ENCODE results near the gene BOD1L2.

The BOD1L2 gene

GRCh38 chr18:57195341-57195740 lies 48.5 kb downstream of the BOD1L2 start:
- Histone ChIP-seq H3K9ac (ENCODE audit: low read depth, low read length) (no peak overlapping the region), H3K9me3 (ENCODE audit: insufficient read depth, low read depth, low read length) (no peaks in the 10 kb centered on the region), H3K4me3 (ENCODE audit: low read length) (no peak overlapping the region), H3K27me3 (ENCODE audit: insufficient read depth, low read length) (no peaks in the 10 kb centered on the region), H3K36me3 (ENCODE audit: insufficient read depth, low read length) (no peaks in the 10 kb centered on the region), H3K4me1 (ENCODE audit: insufficient read depth, low read length) (no peaks in the 10 kb centered on the region), H3K27ac (ENCODE audit: low read depth, low read length) (no peak overlapping the region)
- 92% methylated on average over 1 of the region's 1 CpG for WGBS

DNA sequence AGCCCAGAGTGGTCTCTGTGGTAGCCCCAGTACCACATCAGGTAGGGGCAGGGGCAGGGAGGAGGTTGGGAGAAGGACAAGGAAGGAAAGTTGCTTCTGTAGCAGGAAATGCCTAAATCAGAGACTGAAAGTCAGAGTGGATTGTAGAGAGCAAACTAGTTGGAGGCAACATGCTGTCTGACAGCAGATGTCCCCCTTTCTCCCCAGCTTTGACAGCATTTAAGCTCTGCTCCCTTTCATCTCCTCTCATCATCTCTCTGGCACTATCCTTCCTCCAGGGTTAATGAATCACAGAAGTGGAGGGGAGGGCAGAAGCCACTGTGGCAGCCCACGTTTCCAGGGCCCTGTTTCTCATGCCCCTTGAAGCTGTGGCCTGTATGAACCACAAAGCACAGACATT lies 50.4 kb downstream of the BOD1L2 start:
- 75% methylated on average over 1 of the region's 1 CpG for WGBS

GRCh38 chr18:57198073-57198472 lies 51.2 kb downstream of the BOD1L2 start:
- H3K27ac ChIP-seq (ENCODE audit: low read depth, low read length) = no peak overlapping the region
- H3K36me3 ChIP-seq (ENCODE audit: insufficient read depth, low read length) = no peaks in the 10 kb centered on the region
- 83% methylated on average over 1 of the region's 1 CpG for WGBS
- no peaks in the 10 kb centered on the region for H3K4me1 ChIP-seq (ENCODE audit: insufficient read depth, low read length)
- no peaks in the 10 kb centered on the region for H3K9me3 ChIP-seq (ENCODE audit: insufficient read depth, low read depth, low read length)
- H3K4me3 ChIP-seq (ENCODE audit: low read length) = no peak overlapping the region
- no peaks in the 10 kb centered on the region for H3K27me3 ChIP-seq (ENCODE audit: insufficient read depth, low read length)
- no peak overlapping the region for H3K9ac ChIP-seq (ENCODE audit: low read depth, low read length)

More for the DNA sequence above, 50.4 kb downstream of the BOD1L2 start:
- no peak overlapping the region for H3K4me3 ChIP-seq (ENCODE audit: low read length)
- no peak overlapping the region for H3K9ac ChIP-seq (ENCODE audit: low read depth, low read length)
- no peaks in the 10 kb centered on the region for H3K9me3 ChIP-seq (ENCODE audit: insufficient read depth, low read depth, low read length)
- no peak overlapping the region for H3K27ac ChIP-seq (ENCODE audit: low read depth, low read length)
- H3K36me3 ChIP-seq (ENCODE audit: insufficient read depth, low read length) = no peaks in the 10 kb centered on the region
- no peaks in the 10 kb centered on the region for H3K4me1 ChIP-seq (ENCODE audit: insufficient read depth, low read length)
- no peaks in the 10 kb centered on the region for H3K27me3 ChIP-seq (ENCODE audit: insufficient read depth, low read length)
